ENCODE data around the gene DNAJC1. TPM values are rescaled to one million over a fixed set of nuclear protein-coding genes. Genes with fewer than 3 reads are reported as not detected.

DNAJC1 gene
- total RNA-seq, 6 experiments from 2014 or later, result 16.0 to 106 (median 27.8) TPM

GRCh38 chr10:22029445-22030236 lies 26.1 kb upstream of the DNAJC1 start:
- intact Hi-C loops (cut with DNase I), result no loop called here
- no peak for DNase-seq
- TF ChIP-seq POLR2A (IDR thresholded peaks at IDR 0.05), result no peak
- TF ChIP-seq, protein P1, sequence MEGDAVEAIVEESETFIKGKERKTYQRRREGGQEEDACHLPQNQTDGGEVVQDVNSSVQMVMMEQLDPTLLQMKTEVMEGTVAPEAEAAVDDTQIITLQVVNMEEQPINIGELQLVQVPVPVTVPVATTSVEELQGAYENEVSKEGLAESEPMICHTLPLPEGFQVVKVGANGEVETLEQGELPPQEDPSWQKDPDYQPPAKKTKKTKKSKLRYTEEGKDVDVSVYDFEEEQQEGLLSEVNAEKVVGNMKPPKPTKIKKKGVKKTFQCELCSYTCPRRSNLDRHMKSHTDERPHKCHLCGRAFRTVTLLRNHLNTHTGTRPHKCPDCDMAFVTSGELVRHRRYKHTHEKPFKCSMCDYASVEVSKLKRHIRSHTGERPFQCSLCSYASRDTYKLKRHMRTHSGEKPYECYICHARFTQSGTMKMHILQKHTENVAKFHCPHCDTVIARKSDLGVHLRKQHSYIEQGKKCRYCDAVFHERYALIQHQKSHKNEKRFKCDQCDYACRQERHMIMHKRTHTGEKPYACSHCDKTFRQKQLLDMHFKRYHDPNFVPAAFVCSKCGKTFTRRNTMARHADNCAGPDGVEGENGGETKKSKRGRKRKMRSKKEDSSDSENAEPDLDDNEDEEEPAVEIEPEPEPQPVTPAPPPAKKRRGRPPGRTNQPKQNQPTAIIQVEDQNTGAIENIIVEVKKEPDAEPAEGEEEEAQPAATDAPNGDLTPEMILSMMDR (IDR thresholded peaks at IDR 0.05), result no peak
- Histone ChIP-seq H3K4me1 (no peaks in the 10 kb centered on the region), H3K4me3 (no peak overlapping the region), H3K27ac (peak overlapping the region in 1 of 3 donors; percentile 4), H3K27me3 (no peaks in the 10 kb centered on the region), H3K9me3 (no peaks in the 10 kb centered on the region), H3K36me3 (no peaks in the 10 kb centered on the region)
- ATAC-seq, result peak in 2 of 4 donors; percentile 85 to 87
- WGBS (ENCODE audit: insufficient coverage, low coverage, low lambda C conversion rate, missing lambda C conversion rate), result 36% methylated on average over 12 of the region's 12 CpGs

GRCh38 chr10:22027364-22028238 lies 24.1 kb upstream of the DNAJC1 start:
- H3K36me3 ChIP-seq, result no peaks in the 10 kb centered on the region
- no peak overlapping the region for H3K4me3 ChIP-seq
- ATAC-seq (no peak), DNase-seq (no peak)
- H3K4me1 ChIP-seq, result no peaks in the 10 kb centered on the region
- TF ChIP-seq, protein P1 (IDR thresholded peaks at IDR 0.05), result no peak
- no peak for TF ChIP-seq POLR2A (IDR thresholded peaks at IDR 0.05)
- intact Hi-C loops (cut with DNase I), result no loop called here
- H3K27ac ChIP-seq, result no peak overlapping the region
- no peaks in the 10 kb centered on the region for H3K9me3 ChIP-seq
- WGBS (ENCODE audit: insufficient coverage, low coverage, low lambda C conversion rate, missing lambda C conversion rate), result 71% methylated on average over 6 of the region's 7 CpGs
- H3K27me3 ChIP-seq, result no peaks in the 10 kb centered on the region

DNA sequence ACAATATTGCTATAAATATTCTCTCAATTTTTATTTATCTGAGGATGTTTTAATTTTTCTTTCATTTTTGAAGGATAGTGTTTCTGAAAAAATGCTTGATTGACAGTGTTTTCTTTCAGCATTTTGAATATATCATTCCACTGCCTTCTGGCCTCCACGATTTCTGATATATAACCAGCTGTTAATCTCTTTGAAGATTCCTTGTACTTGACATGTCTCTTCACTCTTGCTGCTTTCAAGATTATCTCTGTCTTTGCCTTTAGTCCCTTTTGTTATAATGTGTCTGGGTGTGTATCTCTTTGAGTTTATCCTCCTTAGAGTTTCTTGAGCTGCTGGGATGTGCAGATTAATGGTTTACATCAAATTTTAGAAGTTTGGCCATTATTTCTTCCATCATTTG lies 22.8 kb upstream of the DNAJC1 start:
- Histone ChIP-seq H3K4me1 (no peaks in the 10 kb centered on the region), H3K9me3 (no peaks in the 10 kb centered on the region), H3K4me3 (no peak overlapping the region), H3K36me3 (no peaks in the 10 kb centered on the region), H3K27me3 (no peaks in the 10 kb centered on the region), H3K27ac (no peak overlapping the region)
- TF ChIP-seq POLR2A (IDR thresholded peaks at IDR 0.05), result no peak
- TF ChIP-seq, protein P1 (IDR thresholded peaks at IDR 0.05), result no peak
- no peak for ATAC-seq
- DNase-seq, result no peak
- WGBS (ENCODE audit: insufficient coverage, low coverage, low lambda C conversion rate, missing lambda C conversion rate), result 60% methylated on average over 1 of the region's 1 CpG
- intact Hi-C loops (cut with DNase I), result no loop called here

DNA sequence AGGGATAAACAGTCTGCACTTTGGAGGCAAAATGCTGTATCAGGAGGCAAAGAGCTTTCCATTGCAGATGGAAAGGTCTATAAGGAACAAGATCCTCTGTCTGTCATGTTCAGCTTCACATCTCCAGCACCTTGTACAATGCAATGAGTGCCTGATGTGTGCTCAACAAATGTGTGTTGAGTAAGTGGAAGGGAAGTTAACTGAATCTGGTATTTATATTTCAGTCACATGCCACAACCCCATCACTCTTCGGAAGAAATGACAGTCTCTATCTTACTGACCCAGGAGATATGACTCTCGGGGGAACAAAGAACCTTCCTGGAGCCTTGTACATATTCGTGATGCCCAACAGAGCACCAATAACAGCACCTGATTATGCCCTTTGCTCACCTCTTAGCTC lies 20.0 kb upstream of the DNAJC1 start:
- Histone ChIP-seq H3K4me1 (no peaks in the 10 kb centered on the region), H3K4me3 (no peak overlapping the region), H3K27ac (no peak overlapping the region), H3K27me3 (no peaks in the 10 kb centered on the region), H3K9me3 (no peaks in the 10 kb centered on the region), H3K36me3 (no peaks in the 10 kb centered on the region)
- WGBS (ENCODE audit: insufficient coverage, low coverage, low lambda C conversion rate, missing lambda C conversion rate), result 21% methylated on average over 2 of the region's 3 CpGs
- ATAC-seq (no peak), DNase-seq (no peak)
- intact Hi-C loops (cut with DNase I), result no loop called here
- TF ChIP-seq, protein P1 (IDR thresholded peaks at IDR 0.05), result no peak
- TF ChIP-seq POLR2A (IDR thresholded peaks at IDR 0.05), result no peak
